HepG2 (cell line): ENCODE measurements around the gene ACOXL. TPM values are rescaled to one million over a fixed set of nuclear protein-coding genes. Genes with fewer than 3 reads are reported as not detected.

Experiments used
- ARID4A ChIP-seq: sonication (generic); formaldehyde crosslinking; IDR thresholded peaks from 2 replicates; pipeline ENCODE4 v1.5.0; 2020; ENCODE audit warnings: mild to moderate bottlenecking, missing genetic modification reagents, borderline replicate concordance
- GMEB1 ChIP-seq: sonication (generic); formaldehyde crosslinking; IDR thresholded peaks from 2 replicates; pipeline ENCODE4 v1.5.1; 2020; ENCODE audit warnings: missing genetic modification reagents, mild to moderate bottlenecking, borderline replicate concordance
- KLF13 ChIP-seq: sonication (generic); formaldehyde crosslinking; IDR thresholded peaks from 2 replicates; pipeline ENCODE4 v1.4.0; 2020; ENCODE audit warnings: mild to moderate bottlenecking, missing genetic modification reagents
- MIER2 ChIP-seq: IDR thresholded peaks from 2 replicates; pipeline ENCODE4 v1.6.1; 2016; ENCODE audit warnings: missing biosample characterization, missing genetic modification reagents
- NPAS2 ChIP-seq: sonication (generic); formaldehyde crosslinking; IDR thresholded peaks from 2 replicates; pipeline ENCODE4 v1.8.0; 2022; ENCODE audit warnings: mild to moderate bottlenecking, missing genetic modification reagents, borderline replicate concordance
- NRL ChIP-seq: sonication (generic); formaldehyde crosslinking; IDR thresholded peaks from 2 replicates; pipeline ENCODE4 v1.5.0; 2020; ENCODE audit warnings: missing genetic modification reagents, mild to moderate bottlenecking, moderate library complexity, borderline replicate concordance
- REL ChIP-seq: sonication (generic); formaldehyde crosslinking; conservative IDR thresholded peaks from 2 replicates; pipeline ENCODE4 v1.8.0; 2022; ENCODE audit warnings: mild to moderate bottlenecking, missing genetic modification reagents, moderate library complexity
- RERE ChIP-seq: IDR thresholded peaks from 2 replicates; pipeline ENCODE4 v1.6.1; 2016; ENCODE audit warnings: low read depth, missing genetic modification reagents, missing compliant biosample characterization
- TAF1 ChIP-seq: sonication (generic); formaldehyde crosslinking; IDR thresholded peaks from 2 replicates; pipeline ENCODE4 v1.4.0; 2020; ENCODE audit warnings: missing genetic modification reagents
- ZFP82 ChIP-seq: sonication (generic); formaldehyde crosslinking; IDR thresholded peaks from 2 replicates; pipeline ENCODE4 v1.5.1; 2020; ENCODE audit warnings: mild to moderate bottlenecking, missing genetic modification reagents, borderline replicate concordance
- ZNF12 ChIP-seq: sonication (generic); formaldehyde crosslinking; IDR thresholded peaks from 2 replicates; pipeline ENCODE4 v1.5.0; 2020; ENCODE audit warnings: missing genetic modification reagents
- ZNF710 ChIP-seq: sonication (generic); formaldehyde crosslinking; IDR thresholded peaks from 2 replicates; pipeline ENCODE4 v1.5.0; 2020; ENCODE audit warnings: mild to moderate bottlenecking, missing genetic modification reagents, borderline replicate concordance
- ZNF720 ChIP-seq: sonication (generic); formaldehyde crosslinking; IDR thresholded peaks from 2 replicates; pipeline ENCODE4 v1.4.0; 2020; ENCODE audit warnings: missing genetic modification reagents
- ZNF766 ChIP-seq: sonication (generic); formaldehyde crosslinking; IDR thresholded peaks from 2 replicates; pipeline ENCODE4 v1.5.0; 2020; ENCODE audit warnings: missing genetic modification reagents, borderline replicate concordance
- polyA plus RNA-seq, 8 experiments: library from polyadenylated mRNA; depleted of rRNA in 3 of 8; stranded (reverse) in 7 of 8; unstranded in 1 of 8; fragments of >200 nt; fragmentation: Illumina TruSeq in 4 of 8; extraction: Trizol in 4 of 8; gene quantifications; 2 replicates each; pipeline versions ENCODE4 v1.2.1 to v1.2.3, GENCODE V29; 2011 to 2016; ENCODE audit warnings: low read depth in 4 of 8, missing spikeins in 1 of 8, mixed read lengths in 1 of 8; ENCODE audit not compliant: insufficient read depth in 1 of 8
- total RNA-seq, 5 experiments: library from RNA; depleted of rRNA; stranded (reverse); fragments of >200 nt; fragmentation: Illumina TruSeq; extraction: Trizol; gene quantifications; 2 replicates each; pipeline ENCODE4 v1.2.3, GENCODE V29; 2016; ENCODE audit warnings: low read depth in 1 of 5

Gene ACOXL
- total and polyA plus RNA-seq, 2 of the 13 experiments (the other 11 are each of a cell fraction or from before 2014, with no cell fraction given): not detected

GRCh38 chr2:111121828-111122630, 389.7 kb downstream of the ACOXL start (continued):
- TF ChIP-seq TAF1 (CRISPR knock-in tag) (no peak; the same call in 1 of the 2 replicates), NRL (no peak), ZNF12 (CRISPR knock-in tag) (no peak), REL (CRISPR knock-in tag) (peak; percentile 50; the same call in 1 of the 2 replicates), ZFP82 (CRISPR knock-in tag) (peak; percentile 73; the same call in 1 of the 2 replicates), ZNF710 (peak; percentile 59; the same call in 1 of the 2 replicates), ZNF720 (CRISPR knock-in tag) (no peak), NPAS2 (CRISPR knock-in tag) (no peak), ARID4A (CRISPR knock-in tag) (peak; percentile 37), MIER2 (CRISPR knock-in tag) (no peak), GMEB1 (peak; percentile 37; the same call in 1 of the 2 replicates), ZNF766 (CRISPR knock-in tag) (peak; percentile 16; the same call in 1 of the 2 replicates), RERE (CRISPR knock-in tag) (no peak), KLF13 (CRISPR knock-in tag) (0 out of 2 replicates have a peak, but pooled peaks have one; percentile 46)
